Immature natural killer cell (primary cell): ENCODE results near the gene RNFT1. TPM values are rescaled to one million over a fixed set of nuclear protein-coding genes. Genes with fewer than 3 reads are reported as not detected.
"Not testable (repeated sequence)": the region's sequence is repeated elsewhere in the genome, so short reads cannot be mapped to it uniquely, and the experiment has no call there.

Source experiments
- DNase-seq, 3 donors: peaks; one replicate each; pipeline ENCODE4 v3.0.0; 2022; ENCODE audit warnings: mixed read lengths in 1 of 3
- H3K27ac Mint-ChIP-seq, 6 donors: one replicate each; pipeline ENCODE4 v1.8.0; 2020; ENCODE audit warnings: mixed read lengths in 6 of 6, mild to moderate bottlenecking in 5 of 6, inconsistent platforms in 4 of 6, moderate library complexity in 3 of 6
- H3K27me3 Mint-ChIP-seq, 3 donors: one replicate each; pipeline ENCODE4 v1.8.0; 2020 to 2021; ENCODE audit warnings: low read depth in 3 of 3, mild to moderate bottlenecking in 3 of 3, mixed read lengths in 3 of 3, moderate library complexity in 3 of 3, inconsistent platforms in 1 of 3
- H3K36me3 Mint-ChIP-seq, 3 donors: one replicate each; pipeline ENCODE4 v1.8.0; 2020; ENCODE audit warnings: mixed read lengths in 3 of 3, inconsistent platforms in 2 of 3, mild to moderate bottlenecking in 2 of 3
- H3K4me1 Mint-ChIP-seq, 2 donors: one replicate each; pipeline ENCODE4 v1.8.0; 2020; ENCODE audit warnings: inconsistent platforms in 2 of 2, mild to moderate bottlenecking in 2 of 2, mixed read lengths in 2 of 2, moderate library complexity in 1 of 2
- H3K4me3 Mint-ChIP-seq, 5 donors: one replicate each; pipeline ENCODE4 v1.8.0; 2020; ENCODE audit warnings: mild to moderate bottlenecking in 5 of 5, mixed read lengths in 5 of 5, inconsistent platforms in 3 of 5, moderate library complexity in 3 of 5
- H3K9me3 Mint-ChIP-seq, 6 donors: one replicate each; pipeline ENCODE4 v1.8.0; 2020; ENCODE audit warnings: mild to moderate bottlenecking in 6 of 6, mixed read lengths in 6 of 6, inconsistent platforms in 4 of 6, moderate library complexity in 3 of 6
- polyA plus RNA-seq, 3 donors: library from polyadenylated mRNA; unstranded; fragments of 300-500 nt; fragmentation: Illumina TruSeq; gene quantifications; one replicate each; pipeline ENCODE4 v1.2.3, GENCODE V29; 2021

The RNFT1 gene
- polyA plus RNA-seq, 3 donors from 2014 or later = 28.3 to 46.1 (median 28.9) TPM

GRCh38 chr17:59954856-59955255, 9.7 kb downstream of the RNFT1 start:
- H3K27me3 Mint-ChIP-seq = no peaks in the 10 kb centered on the region
- H3K4me1 Mint-ChIP-seq = peaks cover 6 to 14% of the 10 kb centered on the region in 2 donors
- no peak overlapping the region for H3K27ac Mint-ChIP-seq
- no peaks in the 10 kb centered on the region for H3K9me3 Mint-ChIP-seq
- no peak for DNase-seq
- H3K36me3 Mint-ChIP-seq = peaks cover 0 to 47% (median 9%) of the 10 kb centered on the region in 3 donors
- H3K4me3 Mint-ChIP-seq = no peak overlapping the region

DNA sequence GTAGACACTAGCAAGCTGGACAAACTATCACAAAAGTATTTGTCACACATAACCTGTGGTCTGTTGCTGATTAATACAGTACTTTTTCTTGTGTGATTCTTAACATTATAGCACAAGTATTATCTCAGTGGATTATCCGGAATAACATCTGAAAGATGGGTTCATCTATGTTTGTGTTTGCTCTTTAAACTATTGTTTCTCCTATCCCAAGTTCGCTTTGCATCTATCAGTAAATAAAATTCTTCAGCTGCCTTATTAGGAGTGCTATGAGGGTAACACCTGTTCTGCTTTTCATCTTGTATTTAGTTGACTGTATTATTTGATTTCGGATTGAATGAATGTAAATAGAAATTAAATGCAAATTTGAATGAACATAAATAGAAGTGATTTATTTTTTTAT, 14.5 kb downstream of the RNFT1 start:
- Mint-ChIP-seq H3K4me1 (peaks cover 0 to 5% of the 10 kb centered on the region in 2 donors), H3K27me3 (no peaks in the 10 kb centered on the region), H3K4me3 (no peak overlapping the region), H3K36me3 (peaks cover 12 to 44% (median 15%) of the 10 kb centered on the region in 3 donors), H3K9me3 (no peaks in the 10 kb centered on the region), H3K27ac (no peak overlapping the region)
- DNase-seq = no peak

DNA sequence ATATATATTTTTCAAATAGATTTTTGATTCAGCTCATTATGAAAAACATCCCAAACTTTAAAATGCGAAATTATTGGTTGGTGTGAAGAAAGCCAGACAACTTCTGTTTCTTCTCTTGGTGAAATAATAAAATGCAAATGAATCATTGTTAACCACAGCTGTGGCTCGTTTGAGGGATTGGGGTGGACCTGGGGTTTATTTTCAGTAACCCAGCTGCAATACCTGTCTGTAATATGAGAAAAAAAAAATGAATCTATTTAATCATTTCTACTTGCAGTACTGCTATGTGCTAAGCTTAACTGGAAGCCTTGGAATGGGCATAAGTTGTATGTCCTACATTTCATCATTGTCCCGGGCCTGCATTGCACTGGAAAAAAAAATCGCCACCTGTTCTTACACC, 17.2 kb downstream of the RNFT1 start:
- H3K4me3 Mint-ChIP-seq, H3K27me3 Mint-ChIP-seq, DNase-seq, H3K4me1 Mint-ChIP-seq, H3K9me3 Mint-ChIP-seq, H3K27ac Mint-ChIP-seq: not testable (repeated sequence)
- H3K36me3 Mint-ChIP-seq = peaks cover 14 to 46% (median 21%) of the 10 kb centered on the region in 3 donors

- not testable (repeated sequence) for H3K27me3 Mint-ChIP-seq, H3K4me3 Mint-ChIP-seq, H3K9me3 Mint-ChIP-seq, H3K27ac Mint-ChIP-seq, H3K4me1 Mint-ChIP-seq, DNase-seq
- H3K36me3 Mint-ChIP-seq = peaks cover 17 to 43% (median 21%) of the 10 kb centered on the region in 3 donors
Measured at GRCh38 chr17:59946433-59946832, 18.1 kb downstream of the RNFT1 start.

DNA sequence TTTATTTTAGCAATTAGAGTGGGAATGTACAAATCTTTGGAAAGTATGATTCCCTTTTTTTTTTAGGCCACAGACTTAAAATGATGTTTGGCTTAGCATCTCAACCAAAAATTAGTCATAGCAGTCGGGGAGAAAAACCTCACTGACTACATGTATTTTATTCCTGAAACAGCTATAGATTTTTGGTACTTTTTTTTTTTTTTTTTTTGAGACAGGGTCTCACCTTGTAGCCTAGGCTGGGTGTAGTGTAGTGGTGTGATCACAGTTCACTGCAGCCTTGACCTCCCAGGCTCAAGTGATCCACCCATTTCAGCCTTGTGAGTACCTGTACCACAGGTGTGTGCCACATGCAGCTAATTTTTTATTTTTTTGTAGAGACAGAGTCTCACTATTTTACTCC, 23.4 kb downstream of the RNFT1 start:
- H3K4me1 Mint-ChIP-seq = no peaks in the 10 kb centered on the region
- H3K27me3 Mint-ChIP-seq = peaks cover 0 to 2% (median 0%) of the 10 kb centered on the region in 3 donors
- H3K4me3 Mint-ChIP-seq = no peak overlapping the region
- no peak overlapping the region for H3K27ac Mint-ChIP-seq
- no peaks in the 10 kb centered on the region for H3K9me3 Mint-ChIP-seq
- peaks cover 21 to 37% (median 30%) of the 10 kb centered on the region in 3 donors for H3K36me3 Mint-ChIP-seq
- no peak for DNase-seq

GRCh38 chr17:59940697-59941096, 23.8 kb downstream of the RNFT1 start:
- H3K27ac Mint-ChIP-seq = peak overlapping the region in 1 of 6 donors; percentile 35
- not testable (repeated sequence) for DNase-seq, H3K4me1 Mint-ChIP-seq, H3K9me3 Mint-ChIP-seq, H3K27me3 Mint-ChIP-seq, H3K4me3 Mint-ChIP-seq
- H3K36me3 Mint-ChIP-seq = peaks cover 17 to 37% (median 28%) of the 10 kb centered on the region in 3 donors

DNA sequence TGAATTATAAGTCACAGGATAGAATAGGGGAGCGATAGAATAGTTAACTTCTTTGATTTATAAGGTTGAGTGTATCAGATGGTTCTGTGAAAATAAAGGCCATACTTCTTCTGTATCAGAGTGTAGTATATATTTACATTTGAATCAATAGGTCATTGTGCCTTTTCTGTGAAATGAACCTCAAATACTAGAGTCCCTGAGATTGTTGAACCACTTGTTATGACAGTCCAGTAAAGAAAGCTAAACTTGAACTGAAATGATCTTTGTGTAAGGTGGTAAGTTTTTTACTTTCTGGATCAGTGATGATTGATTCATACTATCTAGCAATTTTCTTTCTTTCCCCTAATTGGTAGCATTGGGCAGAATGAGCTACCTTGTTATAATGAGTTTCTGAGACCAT, 31.2 kb downstream of the RNFT1 start:
- not testable (repeated sequence) for H3K9me3 Mint-ChIP-seq, H3K4me3 Mint-ChIP-seq, DNase-seq, H3K27me3 Mint-ChIP-seq, H3K4me1 Mint-ChIP-seq
- peak overlapping the region in 1 of 6 donors; percentile 1 for H3K27ac Mint-ChIP-seq
- H3K36me3 Mint-ChIP-seq = peaks cover 19 to 57% (median 46%) of the 10 kb centered on the region in 3 donors

GRCh38 chr17:59930768-59931167, 33.8 kb downstream of the RNFT1 start:
- H3K27me3 Mint-ChIP-seq, DNase-seq, H3K4me3 Mint-ChIP-seq, H3K4me1 Mint-ChIP-seq, H3K9me3 Mint-ChIP-seq, H3K27ac Mint-ChIP-seq: not testable (repeated sequence)
- peaks cover 11 to 56% (median 31%) of the 10 kb centered on the region in 3 donors for H3K36me3 Mint-ChIP-seq

DNA sequence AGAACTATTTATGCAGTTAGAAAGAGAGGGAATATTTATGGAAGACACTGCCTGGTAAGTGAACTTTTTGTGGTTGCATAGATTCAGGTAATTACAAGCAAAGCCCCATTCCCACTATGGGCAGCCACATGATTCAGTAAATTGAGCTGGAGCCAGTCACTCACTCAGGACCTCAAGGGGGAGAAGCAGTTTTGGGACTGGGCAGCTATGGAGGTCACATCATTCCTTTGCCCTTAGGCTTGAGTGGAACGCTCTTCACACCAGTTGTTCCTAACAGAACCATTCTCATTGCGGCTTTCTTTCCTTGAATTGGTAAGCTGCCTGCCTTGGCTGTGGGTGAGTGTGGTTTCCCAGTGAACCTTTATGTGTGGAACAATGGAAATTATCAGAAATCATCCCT, 34.4 kb downstream of the RNFT1 start:
- H3K4me1 Mint-ChIP-seq, H3K4me3 Mint-ChIP-seq: not testable (repeated sequence)

GRCh38 chr17:59920637-59921036, 43.9 kb downstream of the RNFT1 start:
- H3K27ac Mint-ChIP-seq, DNase-seq, H3K4me1 Mint-ChIP-seq, H3K4me3 Mint-ChIP-seq, H3K9me3 Mint-ChIP-seq, H3K27me3 Mint-ChIP-seq: not testable (repeated sequence)
- peaks cover 11 to 28% (median 19%) of the 10 kb centered on the region in 3 donors for H3K36me3 Mint-ChIP-seq

More for the DNA sequence above, 34.4 kb downstream of the RNFT1 start:
- DNase-seq, H3K9me3 Mint-ChIP-seq, H3K27me3 Mint-ChIP-seq, H3K27ac Mint-ChIP-seq: not testable (repeated sequence)
- peaks cover 10 to 55% (median 36%) of the 10 kb centered on the region in 3 donors for H3K36me3 Mint-ChIP-seq

- H3K4me3 Mint-ChIP-seq = no peak overlapping the region
- no peaks in the 10 kb centered on the region for H3K27me3 Mint-ChIP-seq
- no peaks in the 10 kb centered on the region for H3K4me1 Mint-ChIP-seq
- peaks cover 11 to 32% (median 11%) of the 10 kb centered on the region in 3 donors for H3K36me3 Mint-ChIP-seq
- peak overlapping the region in 2 of 6 donors; percentile 5 to 67 for H3K27ac Mint-ChIP-seq
- DNase-seq = no peak
- no peaks in the 10 kb centered on the region for H3K9me3 Mint-ChIP-seq
Measured at GRCh38 chr17:59916446-59916845, 48.1 kb downstream of the RNFT1 start.

DNA sequence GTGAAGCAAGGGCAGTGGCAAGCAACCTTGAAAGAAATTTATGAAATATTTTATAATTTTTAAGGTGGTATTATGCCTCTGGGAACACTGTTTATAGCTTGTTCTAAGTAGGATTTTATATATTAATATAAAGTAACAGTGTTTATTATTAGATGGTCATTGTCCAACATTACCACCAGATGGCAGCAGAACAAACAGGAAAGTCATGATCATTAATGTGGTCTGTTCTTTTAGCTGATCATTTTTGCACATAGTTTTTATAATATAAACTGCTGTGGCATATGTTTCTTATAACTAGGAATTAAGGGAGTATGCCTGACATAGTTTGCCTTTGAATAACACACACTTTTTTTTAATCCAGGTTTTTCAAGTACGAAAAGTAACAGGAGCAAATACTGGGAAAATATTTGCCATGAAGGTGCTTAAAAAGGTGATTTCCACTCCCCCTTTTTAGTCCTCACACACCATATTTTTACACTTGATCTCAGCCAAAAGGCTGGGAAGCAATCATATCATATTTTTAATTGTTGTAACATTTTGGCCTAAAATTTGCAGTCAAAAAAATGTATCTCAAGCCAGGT, 50.2 kb downstream of the RNFT1 start:
- Mint-ChIP-seq H3K27ac (no peak overlapping the region), H3K36me3 (peaks cover 6 to 22% (median 6%) of the 10 kb centered on the region in 3 donors), H3K9me3 (no peaks in the 10 kb centered on the region), H3K27me3 (no peaks in the 10 kb centered on the region), H3K4me1 (no peaks in the 10 kb centered on the region), H3K4me3 (no peak overlapping the region)
- peak; percentile 31 to 46 (median 43) for DNase-seq

GRCh38 chr17:59907467-59907866, 57.1 kb downstream of the RNFT1 start:
- no peak overlapping the region for H3K27ac Mint-ChIP-seq
- peaks cover 13 to 22% of the 10 kb centered on the region in 2 donors for H3K4me1 Mint-ChIP-seq
- H3K4me3 Mint-ChIP-seq = no peak overlapping the region
- H3K36me3 Mint-ChIP-seq = peaks cover 0 to 3% (median 1%) of the 10 kb centered on the region in 3 donors
- DNase-seq = no peak
- no peaks in the 10 kb centered on the region for H3K9me3 Mint-ChIP-seq
- H3K27me3 Mint-ChIP-seq = no peaks in the 10 kb centered on the region

- no peak for DNase-seq
- Mint-ChIP-seq H3K4me3 (no peak overlapping the region), H3K9me3 (no peaks in the 10 kb centered on the region), H3K27me3 (no peaks in the 10 kb centered on the region), H3K27ac (peak overlapping the region in 2 of 6 donors; percentile 12 to 53), H3K36me3 (peaks cover 0 to 3% (median 0%) of the 10 kb centered on the region in 3 donors), H3K4me1 (peaks cover 30 to 38% of the 10 kb centered on the region in 2 donors)
Measured at GRCh38 chr17:59903455-59903854, 61.1 kb downstream of the RNFT1 start.
